ENCODE results near the gene WDFY3. TPM values are rescaled to one million over a fixed set of nuclear protein-coding genes. Genes with fewer than 3 reads are reported as not detected.
A peak's percentile ranks its signal among the peaks of the same experiment; 100 is the strongest.

The WDFY3 gene
- polyA plus RNA-seq, 4 donors = 3.0 to 33.3 (median 6.4) TPM

DNA sequence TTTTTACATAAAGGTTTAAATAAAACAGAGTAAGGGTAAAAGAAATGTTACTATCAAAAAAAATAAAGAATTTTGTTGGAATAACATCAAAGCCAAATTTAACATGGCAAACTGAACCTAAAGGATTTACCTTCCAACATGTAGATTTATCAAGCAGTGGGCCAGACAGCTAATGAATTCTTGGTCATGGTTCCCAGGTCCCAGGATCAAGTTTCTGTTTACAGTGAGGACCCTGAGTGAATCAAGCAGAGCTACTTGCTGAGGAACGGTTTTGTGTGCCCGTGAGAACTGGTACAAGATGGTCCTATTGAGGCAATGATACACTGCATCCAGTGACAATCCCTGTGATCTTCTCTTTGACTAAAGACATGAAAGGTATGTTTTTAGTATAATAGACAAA lies 226.4 kb downstream of the WDFY3 start:
- no peak overlapping the region for H3K4me3 ChIP-seq (ENCODE audit: low read depth in 1 of 3, low read length in 3 of 3)
- FAIRE-seq (no peak), DNase-seq (no peak)
- H3K9me3 ChIP-seq (ENCODE audit: control insufficient read depth in 2 of 2, insufficient read depth in 1 of 2, low read depth in 1 of 2, low read length in 1 of 2) = no peaks in the 10 kb centered on the region
- 87 to 100% (median 95%) methylated on average over 2 of the region's 2 CpGs for WGBS, 3 donors
- no peak overlapping the region for H3K27ac ChIP-seq (ENCODE audit: low read depth in 1 of 3, low read length in 2 of 3)
- no peaks in the 10 kb centered on the region for H3K27me3 ChIP-seq (ENCODE audit: control insufficient read depth in 3 of 3, insufficient read depth in 3 of 3, low read length in 3 of 3)
- peaks cover 5 to 31% (median 6%) of the 10 kb centered on the region in 3 donors for H3K36me3 ChIP-seq (ENCODE audit: control insufficient read depth in 3 of 3, insufficient read depth in 2 of 3, low read depth in 1 of 3, low read length in 3 of 3)
- no peaks in the 10 kb centered on the region for H3K4me1 ChIP-seq (ENCODE audit: control insufficient read depth in 3 of 3, insufficient read depth in 2 of 3, low read depth in 1 of 3, low read length in 2 of 3)

DNA sequence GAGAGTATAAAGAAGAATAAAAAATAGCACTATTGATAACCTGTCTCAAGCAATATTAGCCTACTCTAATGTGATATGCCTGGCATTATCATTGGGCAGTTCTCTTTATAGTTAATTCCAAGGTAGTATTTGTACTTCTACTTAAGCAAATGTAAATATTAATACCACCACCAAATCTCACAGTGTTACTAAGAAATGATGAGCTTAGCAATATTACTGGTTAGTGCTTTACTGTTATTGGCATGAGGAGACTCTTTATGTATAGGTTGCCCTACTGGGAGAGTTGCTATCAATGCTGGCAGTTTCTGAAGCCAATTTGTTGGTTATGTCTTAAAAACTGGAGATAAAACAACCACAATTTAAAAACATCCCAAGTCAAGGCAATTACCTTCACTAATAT lies 227.9 kb downstream of the WDFY3 start:
- H3K9me3 ChIP-seq (ENCODE audit: control insufficient read depth in 2 of 2, insufficient read depth in 1 of 2, low read depth in 1 of 2, low read length in 1 of 2) = no peaks in the 10 kb centered on the region
- FAIRE-seq = no peak
- H3K4me1 ChIP-seq (ENCODE audit: control insufficient read depth in 3 of 3, insufficient read depth in 2 of 3, low read depth in 1 of 3, low read length in 2 of 3) = no peaks in the 10 kb centered on the region
- H3K27ac ChIP-seq (ENCODE audit: low read depth in 1 of 3, low read length in 2 of 3) = no peak overlapping the region
- H3K27me3 ChIP-seq (ENCODE audit: control insufficient read depth in 3 of 3, insufficient read depth in 3 of 3, low read length in 3 of 3) = no peaks in the 10 kb centered on the region
- H3K4me3 ChIP-seq (ENCODE audit: low read depth in 1 of 3, low read length in 3 of 3) = no peak overlapping the region
- no peak for DNase-seq
- peaks cover 5 to 28% (median 6%) of the 10 kb centered on the region in 3 donors for H3K36me3 ChIP-seq (ENCODE audit: control insufficient read depth in 3 of 3, insufficient read depth in 2 of 3, low read depth in 1 of 3, low read length in 3 of 3)

DNA sequence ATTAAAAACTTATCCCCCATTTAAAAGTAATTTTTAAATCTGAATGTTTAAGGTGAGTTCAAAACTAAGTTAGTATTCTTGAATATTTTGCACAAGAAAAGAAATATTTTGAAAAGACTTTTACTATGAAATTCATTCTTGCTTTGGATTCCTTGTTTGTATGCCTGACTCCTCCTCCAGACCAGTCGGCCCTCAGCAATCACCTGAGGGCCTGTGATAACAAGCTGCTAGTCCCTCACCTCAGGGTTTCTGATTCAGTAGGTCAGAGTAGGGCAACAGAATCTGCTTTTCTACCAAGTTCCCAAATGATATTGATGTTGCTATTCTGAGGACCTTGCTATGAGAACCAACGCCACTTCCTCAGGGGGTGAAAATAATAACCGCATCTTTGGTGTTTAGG lies 228.8 kb downstream of the WDFY3 start:
- DNase-seq (no peak), FAIRE-seq (no peak)
- H3K27ac ChIP-seq (ENCODE audit: low read depth in 1 of 3, low read length in 2 of 3) = no peak overlapping the region
- no peak overlapping the region for H3K4me3 ChIP-seq (ENCODE audit: low read depth in 1 of 3, low read length in 3 of 3)
- H3K9me3 ChIP-seq (ENCODE audit: control insufficient read depth in 2 of 2, insufficient read depth in 1 of 2, low read depth in 1 of 2, low read length in 1 of 2) = no peaks in the 10 kb centered on the region
- 76 to 84% (median 84%) methylated on average over 3 of the region's 3 CpGs for WGBS, 3 donors
- no peaks in the 10 kb centered on the region for H3K27me3 ChIP-seq (ENCODE audit: control insufficient read depth in 3 of 3, insufficient read depth in 3 of 3, low read length in 3 of 3)
- H3K4me1 ChIP-seq (ENCODE audit: control insufficient read depth in 3 of 3, insufficient read depth in 2 of 3, low read depth in 1 of 3, low read length in 2 of 3) = no peaks in the 10 kb centered on the region
- peaks cover 5 to 31% (median 8%) of the 10 kb centered on the region in 3 donors for H3K36me3 ChIP-seq (ENCODE audit: control insufficient read depth in 3 of 3, insufficient read depth in 2 of 3, low read depth in 1 of 3, low read length in 3 of 3)

DNA sequence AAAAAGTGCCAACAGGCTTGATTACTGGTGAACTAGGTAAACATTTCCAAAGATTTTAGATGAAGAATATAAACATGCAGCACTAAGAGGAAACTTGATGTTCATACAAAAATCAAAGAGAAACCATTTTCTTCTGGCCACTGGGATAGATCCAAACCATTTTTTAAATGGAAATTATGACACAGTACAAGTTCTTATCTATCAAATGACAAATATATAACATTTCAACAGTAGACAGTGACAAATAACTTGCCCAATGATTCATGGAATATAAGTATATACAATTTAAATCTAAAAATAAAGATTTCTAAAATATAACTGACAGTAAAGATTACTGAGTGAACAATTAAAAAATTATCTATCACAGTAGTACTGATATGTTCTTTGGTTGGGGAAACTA lies 232.5 kb downstream of the WDFY3 start:
- Histone ChIP-seq H3K27me3 (ENCODE audit: control insufficient read depth in 3 of 3, insufficient read depth in 3 of 3, low read length in 3 of 3) (no peaks in the 10 kb centered on the region), H3K9me3 (ENCODE audit: control insufficient read depth in 2 of 2, insufficient read depth in 1 of 2, low read depth in 1 of 2, low read length in 1 of 2) (no peaks in the 10 kb centered on the region), H3K27ac (ENCODE audit: low read depth in 1 of 3, low read length in 2 of 3) (no peak overlapping the region), H3K36me3 (ENCODE audit: control insufficient read depth in 3 of 3, insufficient read depth in 2 of 3, low read depth in 1 of 3, low read length in 3 of 3) (peaks cover 4 to 18% (median 4%) of the 10 kb centered on the region in 3 donors), H3K4me1 (ENCODE audit: control insufficient read depth in 3 of 3, insufficient read depth in 2 of 3, low read depth in 1 of 3, low read length in 2 of 3) (no peaks in the 10 kb centered on the region), H3K4me3 (ENCODE audit: low read depth in 1 of 3, low read length in 3 of 3) (no peak overlapping the region)
- FAIRE-seq (no peak), DNase-seq (no peak)

DNA sequence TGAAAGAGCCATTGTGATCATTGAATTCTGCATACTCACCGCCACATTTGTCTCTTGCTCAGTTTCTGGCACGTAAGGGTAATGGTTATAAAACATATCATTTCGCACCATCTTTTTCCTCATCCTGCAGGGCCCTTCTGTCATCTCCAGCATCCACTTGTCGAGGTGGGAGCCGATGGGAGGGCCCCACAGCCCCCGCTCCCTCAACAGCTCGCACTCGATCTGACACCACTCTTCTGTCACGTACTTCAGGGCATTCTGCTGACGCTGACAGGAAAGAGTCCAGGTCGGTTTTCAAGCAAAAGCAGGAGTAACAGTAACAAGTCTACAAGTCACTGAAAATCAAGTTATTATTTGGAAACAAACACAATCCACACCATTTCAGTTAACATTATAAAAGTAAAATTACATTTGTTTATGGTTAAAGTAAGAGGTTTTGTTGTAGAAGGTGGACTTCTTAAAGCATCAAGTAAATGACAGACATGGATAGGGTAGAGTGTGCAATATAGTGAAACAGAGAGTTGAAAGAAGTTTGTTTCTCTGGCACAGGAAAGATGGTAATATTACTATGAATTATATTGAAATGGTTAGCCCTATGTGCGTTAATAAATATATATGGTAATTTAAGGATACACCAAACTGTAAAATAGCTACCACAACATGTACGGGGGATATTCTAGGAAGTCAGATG lies 233.0 kb downstream of the WDFY3 start:
- no peak overlapping the region for H3K4me3 ChIP-seq (ENCODE audit: low read depth in 1 of 3, low read length in 3 of 3)
- no peak overlapping the region for H3K27ac ChIP-seq (ENCODE audit: low read depth in 1 of 3, low read length in 2 of 3)
- no peaks in the 10 kb centered on the region for H3K9me3 ChIP-seq (ENCODE audit: control insufficient read depth in 2 of 2, insufficient read depth in 1 of 2, low read depth in 1 of 2, low read length in 1 of 2)
- FAIRE-seq (no peak), DNase-seq (no peak)
- peaks cover 4 to 18% (median 4%) of the 10 kb centered on the region in 3 donors for H3K36me3 ChIP-seq (ENCODE audit: control insufficient read depth in 3 of 3, insufficient read depth in 2 of 3, low read depth in 1 of 3, low read length in 3 of 3)
- H3K27me3 ChIP-seq (ENCODE audit: control insufficient read depth in 3 of 3, insufficient read depth in 3 of 3, low read length in 3 of 3) = no peaks in the 10 kb centered on the region
- WGBS, 3 donors = 92 to 94% (median 92%) methylated on average over 13 of the region's 13 CpGs
- no peaks in the 10 kb centered on the region for H3K4me1 ChIP-seq (ENCODE audit: control insufficient read depth in 3 of 3, insufficient read depth in 2 of 3, low read depth in 1 of 3, low read length in 2 of 3)

DNA sequence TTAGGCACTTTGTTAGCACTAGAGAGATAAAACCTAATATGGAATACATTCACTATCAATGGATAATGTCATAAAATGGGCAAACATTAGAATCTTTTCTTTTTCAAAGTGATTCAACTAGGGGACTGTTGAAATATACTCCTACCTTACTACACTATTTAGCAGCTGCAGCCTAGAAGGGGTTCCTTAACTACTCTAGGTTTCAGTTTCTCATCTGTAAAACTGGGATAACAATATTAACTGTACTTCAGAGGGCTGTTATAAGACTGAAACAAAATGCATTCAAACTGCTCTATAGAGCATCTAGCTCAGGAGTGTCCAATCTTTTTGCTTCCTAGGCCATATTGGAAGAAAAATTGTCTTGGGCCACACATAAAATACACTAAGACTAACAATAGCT lies 236.1 kb downstream of the WDFY3 start:
- Histone ChIP-seq H3K36me3 (ENCODE audit: control insufficient read depth in 3 of 3, insufficient read depth in 2 of 3, low read depth in 1 of 3, low read length in 3 of 3) (peaks cover under 1 to 13% (median 2%) of the 10 kb centered on the region in 3 donors), H3K27ac (ENCODE audit: low read depth in 1 of 3, low read length in 2 of 3) (no peak overlapping the region), H3K9me3 (ENCODE audit: control insufficient read depth in 2 of 2, insufficient read depth in 1 of 2, low read depth in 1 of 2, low read length in 1 of 2) (no peaks in the 10 kb centered on the region), H3K4me1 (ENCODE audit: control insufficient read depth in 3 of 3, insufficient read depth in 2 of 3, low read depth in 1 of 3, low read length in 2 of 3) (no peaks in the 10 kb centered on the region), H3K27me3 (ENCODE audit: control insufficient read depth in 3 of 3, insufficient read depth in 3 of 3, low read length in 3 of 3) (no peaks in the 10 kb centered on the region), H3K4me3 (ENCODE audit: low read depth in 1 of 3, low read length in 3 of 3) (no peak overlapping the region)
- FAIRE-seq (no peak), DNase-seq (peak in 1 of 2 donors; percentile 5)

DNA sequence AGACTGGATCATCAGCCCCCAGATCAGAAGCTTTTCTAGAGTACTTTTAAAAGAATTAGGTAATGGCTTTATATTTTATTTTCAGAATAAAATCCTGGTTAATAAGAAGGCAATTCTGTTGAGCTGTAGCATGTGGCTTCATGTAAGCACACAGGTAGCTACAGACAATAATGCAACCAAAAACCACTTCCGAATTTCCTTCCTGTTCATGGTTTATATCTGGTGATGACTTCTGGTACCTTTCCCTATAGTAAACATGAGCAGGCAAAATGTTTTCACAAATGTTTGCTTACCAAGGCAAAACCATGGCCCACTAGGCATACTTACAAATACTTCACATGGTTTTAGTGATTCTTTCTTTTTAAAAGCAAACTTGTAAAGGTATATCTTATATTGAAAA lies 239.0 kb downstream of the WDFY3 start:
- no peak overlapping the region for H3K4me3 ChIP-seq (ENCODE audit: low read depth in 1 of 3, low read length in 3 of 3)
- DNase-seq = no peak
- peaks cover 0 to 9% (median 2%) of the 10 kb centered on the region in 3 donors for H3K36me3 ChIP-seq (ENCODE audit: control insufficient read depth in 3 of 3, insufficient read depth in 2 of 3, low read depth in 1 of 3, low read length in 3 of 3)
- H3K27me3 ChIP-seq (ENCODE audit: control insufficient read depth in 3 of 3, insufficient read depth in 3 of 3, low read length in 3 of 3) = no peaks in the 10 kb centered on the region
- FAIRE-seq = no peak
- H3K4me1 ChIP-seq (ENCODE audit: control insufficient read depth in 3 of 3, insufficient read depth in 2 of 3, low read depth in 1 of 3, low read length in 2 of 3) = no peaks in the 10 kb centered on the region
- WGBS, 3 donors = 84 to 86% (median 86%) methylated on average over 1 of the region's 1 CpG
- H3K27ac ChIP-seq (ENCODE audit: low read depth in 1 of 3, low read length in 2 of 3) = no peak overlapping the region
- H3K9me3 ChIP-seq (ENCODE audit: control insufficient read depth in 2 of 2, insufficient read depth in 1 of 2, low read depth in 1 of 2, low read length in 1 of 2) = no peaks in the 10 kb centered on the region

DNA sequence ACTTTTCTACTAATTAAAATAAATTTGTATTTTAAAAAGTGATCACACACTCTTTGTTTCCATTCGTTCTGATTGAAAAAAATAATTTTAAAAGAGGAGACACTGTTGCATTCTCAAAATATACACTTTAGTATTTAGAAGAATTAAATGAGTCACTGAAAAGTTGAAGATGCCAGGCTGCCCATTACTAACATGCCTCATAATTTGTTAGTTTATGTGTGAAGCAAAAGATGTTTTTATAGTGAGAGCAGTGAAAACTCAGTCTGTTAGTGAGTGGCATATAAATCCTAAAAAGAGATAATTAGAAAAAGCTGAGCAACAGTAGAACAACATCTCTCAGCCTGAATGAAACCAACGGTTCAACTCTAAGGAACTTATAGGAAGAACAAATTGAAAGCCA lies 240.1 kb downstream of the WDFY3 start:
- whole genome bisulfite sequencing, 3 donors = 81 to 88% (median 82%) methylated on average over 2 of the region's 2 CpGs
- no peaks in the 10 kb centered on the region for H3K4me1 ChIP-seq (ENCODE audit: control insufficient read depth in 3 of 3, insufficient read depth in 2 of 3, low read depth in 1 of 3, low read length in 2 of 3)
- no peak overlapping the region for H3K4me3 ChIP-seq (ENCODE audit: low read depth in 1 of 3, low read length in 3 of 3)
- FAIRE-seq = no peak
- H3K36me3 ChIP-seq (ENCODE audit: control insufficient read depth in 3 of 3, insufficient read depth in 2 of 3, low read depth in 1 of 3, low read length in 3 of 3) = peaks cover 0 to 9% (median 2%) of the 10 kb centered on the region in 3 donors
- H3K9me3 ChIP-seq (ENCODE audit: control insufficient read depth in 2 of 2, insufficient read depth in 1 of 2, low read depth in 1 of 2, low read length in 1 of 2) = no peaks in the 10 kb centered on the region
- H3K27me3 ChIP-seq (ENCODE audit: control insufficient read depth in 3 of 3, insufficient read depth in 3 of 3, low read length in 3 of 3) = no peaks in the 10 kb centered on the region
- H3K27ac ChIP-seq (ENCODE audit: low read depth in 1 of 3, low read length in 2 of 3) = no peak overlapping the region
- no peak for DNase-seq

DNA sequence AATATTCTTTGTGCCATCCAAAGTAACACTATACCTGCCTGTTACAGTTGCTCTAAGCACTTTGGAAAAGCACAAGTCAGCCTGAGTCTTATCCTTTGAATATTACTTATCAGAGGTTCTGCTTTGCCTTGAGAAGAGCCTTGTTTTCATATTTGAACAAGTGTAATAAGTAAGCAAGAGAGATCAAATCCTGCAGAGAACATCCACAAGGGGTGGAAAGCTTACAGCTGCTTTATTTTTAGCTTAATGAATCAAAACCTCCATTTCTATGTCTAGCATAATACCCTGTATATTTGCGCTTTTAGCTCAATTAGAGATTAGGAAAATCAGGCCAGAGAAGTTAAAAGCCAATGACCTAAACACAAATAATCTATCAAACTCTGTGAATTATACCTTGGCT lies 243.8 kb downstream of the WDFY3 start:
- Histone ChIP-seq H3K4me1 (ENCODE audit: control insufficient read depth in 3 of 3, insufficient read depth in 2 of 3, low read depth in 1 of 3, low read length in 2 of 3) (no peaks in the 10 kb centered on the region), H3K36me3 (ENCODE audit: control insufficient read depth in 3 of 3, insufficient read depth in 2 of 3, low read depth in 1 of 3, low read length in 3 of 3) (peaks cover 0 to 14% (median 3%) of the 10 kb centered on the region in 3 donors), H3K9me3 (ENCODE audit: control insufficient read depth in 2 of 2, insufficient read depth in 1 of 2, low read depth in 1 of 2, low read length in 1 of 2) (no peaks in the 10 kb centered on the region), H3K27me3 (ENCODE audit: control insufficient read depth in 3 of 3, insufficient read depth in 3 of 3, low read length in 3 of 3) (no peaks in the 10 kb centered on the region), H3K4me3 (ENCODE audit: low read depth in 1 of 3, low read length in 3 of 3) (no peak overlapping the region), H3K27ac (ENCODE audit: low read depth in 1 of 3, low read length in 2 of 3) (no peak overlapping the region)
- WGBS, 3 donors = 20 to 52% (median 47%) methylated on average over 1 of the region's 1 CpG
- DNase-seq (peak in 1 of 2 donors; percentile 14), FAIRE-seq (no peak)
